Adipocyte (in vitro differentiated cells): ENCODE results near the gene C17orf50.
"Not testable (repeated sequence)": the region's sequence is repeated elsewhere in the genome, so short reads cannot be mapped to it uniquely, and the experiment has no call there.

Source experiments
- DNase-seq: peaks from one replicate; pipeline ENCODE4 v3.0.0-alpha.2; 2015; ENCODE audit warnings: low read depth
- H3K27me3 ChIP-seq: replicated peaks from 2 replicates; pipeline ENCODE4 v1.7.0; 2013; ENCODE audit warnings: mild to moderate bottlenecking, low read length, moderate library complexity; ENCODE audit not compliant: control insufficient read depth, insufficient read depth
- H3K36me3 ChIP-seq: 2 replicates; pipeline ENCODE4 v1.7.0; 2013; ENCODE audit warnings: low read length, mild to moderate bottlenecking, moderate library complexity; ENCODE audit not compliant: control insufficient read depth, insufficient read depth, severe bottlenecking
- H3K4me1 ChIP-seq: 2 replicates; pipeline ENCODE4 v1.7.0; 2013; ENCODE audit warnings: mild to moderate bottlenecking, low read length, moderate library complexity; ENCODE audit not compliant: control insufficient read depth, insufficient read depth
- H3K4me3 ChIP-seq: 2 replicates; pipeline ENCODE4 v1.7.0; 2013; ENCODE audit warnings: mild to moderate bottlenecking, low read length, moderate library complexity
- H3K9ac ChIP-seq: 2 replicates; pipeline ENCODE4 v1.7.0; 2013; ENCODE audit warnings: mild to moderate bottlenecking, low read length, moderate library complexity
- H3K9me3 ChIP-seq: 2 replicates; pipeline ENCODE4 v1.7.0; 2013; ENCODE audit warnings: mild to moderate bottlenecking, low read length, moderate library complexity; ENCODE audit not compliant: control insufficient read depth

C17orf50 gene

GRCh38 chr17:35745246-35745645 is 15.4 kb upstream of the C17orf50 start:
- Histone ChIP-seq H3K4me1 (peaks cover 19% of the 10 kb centered on the region), H3K9ac (no peak overlapping the region), H3K36me3 (no peaks in the 10 kb centered on the region), H3K27me3 (peaks cover 73% of the 10 kb centered on the region), H3K9me3 (peaks cover 5% of the 10 kb centered on the region), H3K4me3 (no peak overlapping the region)
- no peak for DNase-seq

- Histone ChIP-seq H3K27me3 (peaks cover 72% of the 10 kb centered on the region), H3K9ac (no peak overlapping the region), H3K4me3 (no peak overlapping the region), H3K9me3 (peaks cover 3% of the 10 kb centered on the region), H3K36me3 (no peaks in the 10 kb centered on the region), H3K4me1 (peaks cover 24% of the 10 kb centered on the region)
- no peak for DNase-seq
Observed at GRCh38 chr17:35745749-35746320, 14.9 kb upstream of the C17orf50 start.

GRCh38 chr17:35747540-35748017 is 13.1 kb upstream of the C17orf50 start:
- H3K36me3 ChIP-seq = no peaks in the 10 kb centered on the region
- H3K4me3 ChIP-seq = no peak overlapping the region
- H3K9ac ChIP-seq = no peak overlapping the region
- peak; percentile 93 for DNase-seq
- H3K4me1 ChIP-seq = peaks cover 28% of the 10 kb centered on the region
- no peaks in the 10 kb centered on the region for H3K9me3 ChIP-seq
- peaks cover 59% of the 10 kb centered on the region for H3K27me3 ChIP-seq

GRCh38 chr17:35748341-35748841 is 12.3 kb upstream of the C17orf50 start:
- no peak overlapping the region for H3K9ac ChIP-seq
- DNase-seq = no peak

GRCh38 chr17:35748979-35749378 is 11.7 kb upstream of the C17orf50 start:
- Histone ChIP-seq H3K36me3 (no peaks in the 10 kb centered on the region), H3K27me3 (peaks cover 52% of the 10 kb centered on the region), H3K4me3 (no peak overlapping the region), H3K9me3 (no peaks in the 10 kb centered on the region), H3K9ac (no peak overlapping the region), H3K4me1 (peaks cover 38% of the 10 kb centered on the region)
- DNase-seq = no peak

More at GRCh38 chr17:35748341-35748841, 12.3 kb upstream of the C17orf50 start:
- Histone ChIP-seq H3K4me3 (no peak overlapping the region), H3K36me3 (no peaks in the 10 kb centered on the region), H3K4me1 (peaks cover 35% of the 10 kb centered on the region), H3K9me3 (no peaks in the 10 kb centered on the region), H3K27me3 (peaks cover 51% of the 10 kb centered on the region)

- no peak overlapping the region for H3K4me3 ChIP-seq
- no peaks in the 10 kb centered on the region for H3K36me3 ChIP-seq
- DNase-seq = peak; percentile 51
- H3K9me3 ChIP-seq = no peaks in the 10 kb centered on the region
- peaks cover 49% of the 10 kb centered on the region for H3K27me3 ChIP-seq
- peaks cover 38% of the 10 kb centered on the region for H3K4me1 ChIP-seq
- peak overlapping the region; percentile 46 for H3K9ac ChIP-seq
Observed at GRCh38 chr17:35749560-35750412, 10.9 kb upstream of the C17orf50 start.

GRCh38 chr17:35750526-35751395 is 9.9 kb upstream of the C17orf50 start:
- DNase-seq = no peak
- Histone ChIP-seq H3K36me3 (no peaks in the 10 kb centered on the region), H3K4me1 (peaks cover 38% of the 10 kb centered on the region), H3K9ac (peak overlapping the region; percentile 46), H3K9me3 (no peaks in the 10 kb centered on the region), H3K4me3 (peak overlapping the region; percentile 11), H3K27me3 (peaks cover 43% of the 10 kb centered on the region)

- H3K9me3 ChIP-seq, H3K4me3 ChIP-seq, DNase-seq, H3K36me3 ChIP-seq, H3K9ac ChIP-seq: not testable (repeated sequence)
- peaks cover 36% of the 10 kb centered on the region for H3K27me3 ChIP-seq
- peaks cover 38% of the 10 kb centered on the region for H3K4me1 ChIP-seq
Observed at GRCh38 chr17:35751541-35751940, 9.1 kb upstream of the C17orf50 start.

- H3K36me3 ChIP-seq = no peaks in the 10 kb centered on the region
- DNase-seq = no peak
- H3K4me3 ChIP-seq = peak overlapping the region; percentile 66
- H3K9me3 ChIP-seq = peaks cover 4% of the 10 kb centered on the region
- peaks cover 32% of the 10 kb centered on the region for H3K27me3 ChIP-seq
- H3K4me1 ChIP-seq = peaks cover 38% of the 10 kb centered on the region
- peak overlapping the region; percentile 66 for H3K9ac ChIP-seq
Observed at GRCh38 chr17:35752471-35752870, 8.2 kb upstream of the C17orf50 start.

GRCh38 chr17:35752945-35753764 is 7.5 kb upstream of the C17orf50 start, which contains the start of gene GAS2L2:
Gene GAS2L2 (minus strand): TSS chr17:35753239. CDS start chr17:35752850, 389 bp downstream.
- H3K36me3 ChIP-seq = no peaks in the 10 kb centered on the region
- H3K4me3 ChIP-seq = peak within 1 kb of the TSS; percentile 66
- H3K27me3 ChIP-seq = peaks cover 31% of the 10 kb centered on the region
- peaks cover 38% of the 10 kb centered on the region for H3K4me1 ChIP-seq
- H3K9ac ChIP-seq = peak within 1 kb of the TSS; percentile 66
- no peak for DNase-seq
- peaks cover 4% of the 10 kb centered on the region for H3K9me3 ChIP-seq
